GM21737 (cell line): ENCODE data around the gene MRPL34.

ENCODE experiments used
- ATAC-seq: cut with Tn5 transposase; IDR thresholded peaks from one replicate; pipeline ENCODE4 v1.9.1; 2021; ENCODE audit warnings: mild to moderate bottlenecking, moderate library complexity; ENCODE audit not compliant: unreplicated experiment

Gene MRPL34

GRCh38 chr19:17340302-17340870 lies 34.7 kb downstream of the MRPL34 start:
- no peak for ATAC-seq

- no peak for ATAC-seq
These were observed 35.2 kb downstream of the MRPL34 start for GRCh38 chr19:17340871-17341357.

- no peak for ATAC-seq
These were observed 35.7 kb downstream of the MRPL34 start for GRCh38 chr19:17341386-17341785.

- ATAC-seq: no peak
These were observed 36.2 kb downstream of the MRPL34 start for GRCh38 chr19:17341845-17342244.

- ATAC-seq: no peak
These were observed 40.5 kb downstream of the MRPL34 start for GRCh38 chr19:17346109-17346671.

GRCh38 chr19:17347361-17347760 lies 41.7 kb downstream of the MRPL34 start:
- ATAC-seq: no peak

- ATAC-seq: no peak
These were observed 42.2 kb downstream of the MRPL34 start for GRCh38 chr19:17347877-17348276.

- ATAC-seq: no peak
These were observed 43.0 kb downstream of the MRPL34 start for GRCh38 chr19:17348700-17349099.

GRCh38 chr19:17351815-17352435 lies 46.3 kb downstream of the MRPL34 start:
- no peak for ATAC-seq

GRCh38 chr19:17352608-17353280 lies 47.1 kb downstream of the MRPL34 start:
- ATAC-seq: no peak

- no peak for ATAC-seq
These were observed 47.7 kb downstream of the MRPL34 start for GRCh38 chr19:17353386-17353785.
